Dermis microvascular lymphatic vessel endothelial cell (primary cell): Measurements from ENCODE around the gene RALGPS1. TPM values are rescaled to one million over a fixed set of nuclear protein-coding genes. Genes with fewer than 3 reads are reported as not detected.

Experiments used
- DNase-seq, 2 donors: peaks; one replicate each; pipeline versions ENCODE4 v3.0.0 to v3.0.0-alpha.2; 2010; ENCODE audit warnings: low read depth in 2 of 2
- total RNA-seq: library from RNA; depleted of rRNA; stranded (reverse); fragments of >200 nt; gene quantifications from 2 replicates; pipeline ENCODE4 v1.2.1, GENCODE V29; 2014

Gene RALGPS1
- total RNA-seq, 1 donor from 2014 or later, result 3.9 TPM

DNA sequence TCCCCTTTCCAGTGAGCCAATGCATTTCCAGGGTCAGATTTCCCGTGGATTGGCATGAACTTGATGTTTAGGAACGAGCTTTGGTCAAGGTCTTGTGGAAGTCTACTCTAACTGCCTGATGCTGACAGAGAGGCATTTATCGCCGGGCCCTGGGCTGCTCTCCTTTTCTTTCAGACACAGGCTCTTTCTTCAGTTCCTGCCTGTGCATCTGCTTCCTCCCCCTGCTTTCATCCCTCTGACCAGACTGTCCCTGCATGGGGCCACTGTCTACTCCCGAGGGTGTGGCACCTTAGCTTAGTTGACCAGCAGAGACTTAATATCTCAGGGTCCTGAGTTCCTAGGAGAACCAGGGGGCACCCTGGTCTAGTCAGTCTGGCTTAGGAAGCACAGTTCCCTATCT is 41.2 kb downstream of the RALGPS1 start:
- no peak for DNase-seq

DNA sequence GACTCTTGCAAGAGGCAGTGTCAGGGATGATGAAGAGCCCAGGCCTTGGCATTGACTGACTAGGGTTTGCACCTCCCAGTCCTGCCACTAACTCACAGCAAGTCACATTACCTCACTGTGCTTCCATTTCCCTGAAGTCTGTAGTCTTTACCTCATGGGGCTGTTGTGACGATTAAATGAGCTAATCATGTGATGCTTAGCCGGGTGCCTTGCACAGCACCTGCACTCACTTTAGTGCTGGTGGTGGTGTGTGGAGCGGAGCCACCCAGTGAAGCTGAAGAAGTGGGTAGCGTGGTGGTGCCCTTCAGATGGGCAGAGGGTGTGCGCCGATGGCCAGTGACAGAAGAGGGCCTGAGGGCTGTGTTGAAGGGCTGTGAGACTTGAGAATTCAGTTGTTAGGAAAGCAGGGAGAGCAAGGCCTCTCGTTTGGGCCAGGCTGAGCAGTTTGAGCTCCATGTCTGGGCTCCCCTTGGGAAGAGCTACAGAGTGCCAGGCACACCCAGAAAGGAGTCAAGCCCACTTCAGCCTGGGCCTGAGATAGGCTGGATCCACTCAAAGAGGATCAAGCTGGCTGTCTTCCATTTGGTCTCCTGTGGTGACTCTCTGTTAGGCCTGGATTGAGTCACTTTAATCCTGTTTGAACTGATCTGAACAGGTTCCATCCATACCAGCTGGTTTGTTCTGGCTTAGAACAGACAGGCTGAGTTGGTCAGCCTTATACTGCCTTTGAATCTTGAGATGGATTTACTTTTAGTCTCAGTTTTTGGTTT is 42.5 kb downstream of the RALGPS1 start:
- no peak for DNase-seq

DNA sequence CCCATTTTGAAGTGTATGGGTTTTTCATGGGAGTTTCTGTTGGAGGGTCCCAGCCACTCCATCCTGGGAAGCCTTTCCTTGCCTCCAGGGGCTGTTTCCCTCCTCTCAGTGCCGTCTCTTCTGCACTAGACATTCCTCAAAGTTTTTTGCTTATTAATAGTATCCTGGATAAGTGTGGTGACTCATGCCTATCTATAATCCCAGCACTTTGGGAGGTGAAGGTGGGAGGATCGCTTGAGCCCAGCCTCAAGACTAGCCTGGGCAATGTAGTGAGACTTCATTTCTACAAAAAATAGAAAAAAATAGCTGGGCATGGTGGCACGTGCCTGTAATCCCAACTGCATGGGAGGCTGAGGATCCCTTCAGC is 43.1 kb downstream of the RALGPS1 start:
- DNase-seq, result no peak

GRCh38 chr9:126959336-126959735 is 44.8 kb downstream of the RALGPS1 start:
- no peak for DNase-seq

DNA sequence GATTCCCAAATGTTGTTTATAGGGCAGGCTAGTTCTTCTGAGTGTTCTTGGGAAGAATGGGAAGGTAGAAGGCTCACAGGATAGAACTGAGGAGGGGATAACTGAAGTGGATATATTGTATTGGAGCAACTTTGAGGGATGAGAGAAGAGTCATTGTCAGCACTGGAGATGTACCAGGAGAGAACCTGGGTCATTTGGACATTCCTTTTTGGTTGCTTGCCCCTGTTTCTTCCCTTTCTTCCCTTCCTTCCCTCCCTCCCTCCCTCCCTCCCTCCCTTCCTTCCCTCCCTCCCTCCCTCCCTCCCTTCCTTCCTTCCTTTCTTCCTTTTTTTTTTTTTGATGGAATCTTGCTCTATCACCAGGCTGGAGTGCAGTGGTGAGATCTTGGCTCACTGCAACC is 45.3 kb downstream of the RALGPS1 start:
- no peak for DNase-seq

DNA sequence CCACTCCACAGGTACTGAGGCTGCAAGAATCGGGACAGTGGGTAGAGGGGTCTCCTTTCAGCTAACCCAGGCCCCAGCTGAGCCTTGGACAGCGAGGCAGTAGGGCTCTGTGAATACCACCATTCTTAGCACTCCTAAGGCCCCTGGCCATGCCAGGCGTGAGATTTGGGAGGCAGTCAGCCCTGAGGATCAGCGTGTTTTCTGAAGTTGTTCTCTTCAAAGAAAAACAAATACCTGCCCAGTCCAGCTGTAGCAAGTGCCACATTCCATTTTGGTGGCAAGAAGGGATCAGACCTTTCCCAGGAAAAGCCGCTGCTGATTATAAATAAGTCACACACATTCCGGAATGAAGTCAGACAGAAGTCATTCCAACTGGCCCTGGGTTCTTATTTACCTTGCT is 47.8 kb downstream of the RALGPS1 start:
- DNase-seq, result no peak

DNA sequence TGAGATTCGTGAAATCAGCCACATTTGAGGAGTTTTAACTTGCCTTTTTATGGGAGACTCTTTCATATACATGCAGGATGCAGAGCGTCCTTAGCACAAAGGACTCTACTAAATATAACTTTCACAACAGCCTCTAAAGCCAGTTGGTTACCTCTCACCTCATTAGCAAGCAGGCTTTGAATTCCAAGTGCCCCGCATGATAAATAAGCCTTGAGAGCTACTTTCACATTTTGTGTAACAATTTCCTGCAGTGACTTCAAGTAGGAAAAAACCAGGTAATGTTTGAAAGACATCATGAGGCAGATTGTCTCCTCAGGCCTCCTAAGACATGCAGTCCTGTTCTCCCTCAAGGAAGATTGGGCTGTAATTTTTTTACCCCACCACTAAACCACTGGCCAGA is 50.5 kb downstream of the RALGPS1 start:
- DNase-seq, result no peak

GRCh38 chr9:126965541-126966428 is 51.2 kb downstream of the RALGPS1 start:
- peak; percentile 58 to 75 for DNase-seq

- DNase-seq, result peak; percentile 41 to 53
Measured at GRCh38 chr9:126971261-126971660, 56.7 kb downstream of the RALGPS1 start.

DNA sequence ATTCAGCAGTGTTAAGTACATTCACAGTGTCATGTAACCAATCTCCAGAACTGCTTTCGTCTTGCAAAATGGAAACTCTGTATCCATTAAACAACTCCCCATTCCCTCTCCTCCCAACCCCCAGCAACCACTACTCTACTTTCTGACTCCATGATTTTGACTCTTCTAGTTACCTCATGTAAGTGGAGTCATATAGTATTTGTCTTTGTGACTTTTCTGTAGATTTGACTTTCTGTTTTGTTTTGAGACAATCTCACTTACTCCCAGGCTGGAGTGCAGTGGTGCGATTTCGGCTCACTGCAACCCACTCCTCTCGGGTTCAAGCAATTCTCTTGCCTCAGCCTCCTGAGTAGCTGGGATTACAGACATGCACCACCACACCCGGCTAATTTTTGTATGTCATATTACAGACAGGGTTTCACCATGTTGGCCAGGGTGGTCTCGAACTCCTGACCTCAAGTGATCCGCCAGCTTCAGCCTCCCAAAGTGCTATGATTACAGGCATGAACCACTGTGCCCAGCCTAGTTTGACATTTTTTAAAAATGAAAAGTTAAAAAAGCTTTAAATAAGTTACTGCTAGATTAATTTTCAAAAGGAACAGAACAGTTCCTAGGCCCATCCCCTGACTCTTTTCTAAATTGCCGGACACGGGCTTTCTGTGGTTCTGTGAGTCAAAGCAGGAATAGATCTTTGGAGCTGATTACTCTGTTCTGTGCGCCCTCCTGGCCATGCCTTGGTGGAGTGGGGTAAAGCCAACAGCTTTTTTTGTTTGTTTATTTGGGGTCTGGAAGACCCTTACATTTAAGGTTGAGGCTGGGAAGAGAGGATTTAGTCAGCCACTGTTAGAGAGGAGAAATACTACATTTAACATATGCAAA is 59.3 kb downstream of the RALGPS1 start:
- DNase-seq, result no peak

GRCh38 chr9:126974594-126974993 is 60.0 kb downstream of the RALGPS1 start:
- no peak for DNase-seq

GRCh38 chr9:126975327-126976220 is 61.0 kb downstream of the RALGPS1 start:
- no peak for DNase-seq

DNA sequence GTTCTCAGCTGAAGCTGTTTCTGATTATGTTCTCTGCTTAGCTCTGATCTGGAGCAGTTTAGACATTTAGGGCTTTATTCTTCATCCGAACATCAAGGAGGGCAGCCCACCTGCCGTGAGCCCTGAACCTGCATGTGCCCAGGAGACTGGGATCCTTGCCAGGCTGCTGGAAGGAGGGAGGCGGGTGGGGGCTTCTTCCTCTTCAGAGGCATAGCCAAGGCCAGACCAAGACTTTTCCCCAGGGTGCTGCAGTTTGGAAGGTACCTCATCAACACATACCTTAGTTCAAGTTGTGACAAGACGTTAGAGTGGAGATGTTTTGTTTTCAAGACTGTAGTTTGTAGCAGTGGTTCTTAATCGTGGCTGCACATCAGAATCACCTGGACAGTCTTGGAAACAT is 64.9 kb downstream of the RALGPS1 start:
- DNase-seq, result no peak

GRCh38 chr9:126980231-126980630 is 65.6 kb downstream of the RALGPS1 start:
- no peak for DNase-seq

DNA sequence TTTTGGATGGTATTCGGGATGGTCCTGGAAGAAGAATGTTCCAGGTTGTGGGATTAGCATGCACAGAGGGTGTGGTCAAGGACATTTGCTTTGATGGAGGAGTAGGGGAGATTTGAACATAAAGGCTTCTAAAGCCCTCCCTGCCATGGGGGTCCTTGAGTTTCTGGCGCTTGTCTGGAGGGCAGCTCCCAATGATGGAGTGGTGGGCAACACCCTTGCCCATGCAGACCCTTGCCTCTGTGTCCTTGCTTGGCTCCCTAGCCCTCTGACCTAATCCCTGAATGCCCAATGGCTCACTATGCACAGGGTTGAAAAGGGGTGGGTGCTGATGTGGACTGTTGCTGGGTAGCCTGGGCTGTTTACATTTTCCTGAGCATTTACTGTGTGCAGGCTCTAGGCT is 66.6 kb downstream of the RALGPS1 start:
- no peak for DNase-seq

GRCh38 chr9:126982215-126983002 is 67.8 kb downstream of the RALGPS1 start:
- DNase-seq, result no peak

DNA sequence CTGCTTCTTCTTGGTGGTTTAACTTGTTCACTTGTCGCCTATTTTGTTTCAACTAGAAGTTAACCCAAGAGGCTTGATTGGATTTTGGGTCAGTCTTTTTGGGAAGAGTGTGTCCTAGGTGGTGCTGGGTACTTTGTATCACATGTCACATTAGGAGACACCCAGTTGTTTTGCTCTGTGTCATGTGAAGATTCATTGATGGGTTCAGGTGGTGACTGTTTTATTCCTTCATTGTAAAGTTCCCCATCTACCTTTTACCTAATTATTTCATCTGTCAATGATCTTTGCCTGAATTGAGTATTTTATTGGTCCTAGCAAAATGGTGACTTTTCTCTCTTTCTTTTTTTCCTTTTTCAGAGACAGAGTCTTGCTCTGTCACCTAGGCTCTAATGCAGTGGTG is 69.2 kb downstream of the RALGPS1 start:
- DNase-seq, result no peak

DNA sequence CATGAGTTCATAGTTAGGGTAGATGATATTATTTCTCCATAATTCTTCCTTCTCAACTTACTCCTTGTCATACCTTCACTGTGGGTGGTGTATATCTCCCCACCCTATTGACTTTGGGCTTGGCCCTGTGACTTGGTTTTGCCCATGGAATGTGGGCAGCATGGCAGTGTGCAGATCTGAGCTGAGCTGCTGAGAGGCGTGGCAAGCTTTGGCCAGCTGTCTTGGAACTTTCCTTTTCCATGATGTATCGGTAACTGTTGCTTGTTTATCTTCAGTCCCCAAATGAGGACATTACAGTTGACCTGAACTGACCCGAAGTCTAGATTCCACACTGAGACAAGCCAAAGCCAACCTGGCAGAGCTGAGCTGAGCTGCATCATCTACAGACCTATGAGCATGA is 70.4 kb downstream of the RALGPS1 start:
- DNase-seq, result no peak

- peak; percentile 29 to 72 for DNase-seq
Measured at GRCh38 chr9:126985870-126986498, 71.4 kb downstream of the RALGPS1 start.
